Activated naive CD4-positive, alpha-beta T cell treated with Interleukin-2 at 50 U/mL for 16 hours (primary cell): ENCODE data around the gene DCAF5.

Experiments
- DNase-seq: peaks from one replicate; pipeline ENCODE4 v3.0.0-alpha.2; 2020

The DCAF5 gene

DNA sequence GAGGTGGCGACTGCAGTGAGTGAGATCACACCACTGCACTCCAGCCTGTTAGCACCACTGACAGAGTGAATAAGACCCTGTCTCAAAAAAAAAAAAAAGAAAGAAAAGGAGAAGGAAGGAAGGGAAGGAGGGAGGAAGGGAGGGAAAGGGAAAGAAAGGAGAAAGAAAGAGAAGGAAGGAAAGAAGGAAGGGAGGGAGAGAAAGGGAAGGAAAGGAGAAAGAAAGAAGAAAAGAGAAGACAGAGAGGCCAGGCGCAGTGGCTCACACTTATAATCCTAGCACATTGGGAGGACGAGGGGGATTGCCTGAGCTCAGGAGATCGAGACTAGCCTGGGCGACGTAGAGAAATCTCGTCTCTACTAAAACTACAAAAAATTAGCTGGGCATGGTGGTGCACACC lies 13.2 kb downstream of the DCAF5 start:
- no peak for DNase-seq

GRCh38 chr14:69137843-69138535 lies 14.9 kb downstream of the DCAF5 start:
- DNase-seq: no peak

- no peak for DNase-seq
These were observed 15.5 kb downstream of the DCAF5 start for GRCh38 chr14:69137416-69137815.

DNA sequence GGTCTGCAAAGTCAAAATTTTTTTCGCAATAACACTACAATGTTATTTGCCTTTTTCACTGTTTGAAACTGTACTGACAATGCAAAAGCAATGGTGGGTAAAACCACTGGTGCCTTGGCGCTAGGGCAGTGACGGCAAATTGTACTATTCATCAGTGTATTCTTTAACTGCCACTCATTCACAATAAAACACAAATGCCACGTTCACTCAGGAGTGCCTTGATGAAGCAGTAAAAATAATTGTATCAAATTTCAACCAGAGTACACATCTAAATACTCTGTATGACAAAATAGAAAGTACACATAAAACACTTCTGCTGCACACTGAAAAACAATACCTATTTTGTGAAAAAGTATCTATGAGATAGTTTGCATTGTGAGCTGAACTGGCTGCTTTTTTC lies 17.8 kb downstream of the DCAF5 start:
- no peak for DNase-seq

- DNase-seq: no peak
These were observed 19.5 kb downstream of the DCAF5 start for GRCh38 chr14:69133206-69134125.

GRCh38 chr14:69132513-69133181 lies 20.3 kb downstream of the DCAF5 start:
- no peak for DNase-seq

- DNase-seq: no peak
These were observed 21.7 kb downstream of the DCAF5 start for GRCh38 chr14:69131176-69131575.

DNA sequence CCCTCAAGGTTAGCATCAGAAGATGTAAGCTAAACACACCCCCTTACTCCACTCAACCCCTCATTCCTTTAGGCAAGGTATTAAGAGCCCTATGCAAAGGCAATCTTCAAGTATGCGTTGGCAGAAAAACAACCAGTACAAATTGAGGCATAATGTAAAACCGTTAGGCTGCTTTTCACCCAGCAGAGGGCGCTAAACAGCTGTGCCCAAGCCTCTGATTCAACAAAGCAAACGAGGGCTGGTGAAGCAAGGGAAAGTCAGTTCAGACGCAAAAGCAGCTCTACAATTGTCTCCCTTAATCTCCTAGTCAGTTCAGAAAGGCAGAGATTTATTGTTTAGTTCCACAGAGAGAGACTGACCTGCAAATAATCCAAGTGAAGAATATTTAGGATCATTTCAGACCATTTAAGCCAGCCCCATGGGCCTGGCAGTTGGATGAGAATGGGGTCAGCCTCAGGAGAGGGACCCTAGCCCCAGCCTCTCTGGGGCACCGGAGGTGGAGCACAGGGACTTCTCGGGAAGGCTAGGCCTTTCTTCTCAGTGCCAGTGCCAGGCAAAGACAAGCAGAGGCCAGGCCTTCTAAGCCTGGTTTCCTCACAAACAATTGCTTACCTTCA lies 23.5 kb downstream of the DCAF5 start:
- peak; percentile 71 for DNase-seq

GRCh38 chr14:69118305-69118704 lies 34.6 kb downstream of the DCAF5 start:
- no peak for DNase-seq

- no peak for DNase-seq
These were observed 35.7 kb downstream of the DCAF5 start for GRCh38 chr14:69117020-69117767.

DNA sequence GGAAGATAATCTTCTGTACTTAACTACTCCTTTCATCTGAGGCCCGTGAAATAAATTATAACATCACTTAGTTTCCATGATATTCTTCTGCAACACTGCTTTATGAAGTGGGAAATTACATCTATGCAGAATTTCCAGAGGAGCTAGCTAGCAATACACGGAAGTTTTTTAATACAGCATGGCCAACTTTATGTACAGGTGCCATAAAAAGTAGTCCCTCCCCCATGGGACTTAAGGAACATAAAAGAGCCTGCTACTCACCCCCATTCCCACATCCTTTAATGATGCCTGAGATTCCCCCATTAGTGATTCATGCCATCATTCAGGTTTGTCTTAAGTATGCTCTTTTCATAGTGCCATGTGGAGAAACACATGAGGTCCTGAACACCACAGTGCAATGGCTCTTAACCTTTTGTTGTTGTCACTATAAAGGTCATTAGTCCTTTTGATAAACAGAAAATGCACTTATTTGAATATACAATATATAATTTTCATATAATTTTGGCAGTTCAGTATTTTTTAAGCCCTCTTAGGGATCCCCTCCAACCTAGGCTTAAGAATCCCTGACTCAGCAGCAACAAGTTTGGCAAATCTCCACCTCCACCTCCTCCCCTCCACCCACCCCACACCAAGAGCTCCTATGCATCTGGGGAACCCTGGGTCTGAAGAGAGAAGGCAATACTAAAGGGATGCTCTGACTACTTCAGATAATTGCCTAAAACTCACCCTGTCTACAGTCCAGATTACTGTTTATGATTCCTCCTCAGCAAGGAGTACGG lies 37.3 kb downstream of the DCAF5 start:
- DNase-seq: no peak

DNA sequence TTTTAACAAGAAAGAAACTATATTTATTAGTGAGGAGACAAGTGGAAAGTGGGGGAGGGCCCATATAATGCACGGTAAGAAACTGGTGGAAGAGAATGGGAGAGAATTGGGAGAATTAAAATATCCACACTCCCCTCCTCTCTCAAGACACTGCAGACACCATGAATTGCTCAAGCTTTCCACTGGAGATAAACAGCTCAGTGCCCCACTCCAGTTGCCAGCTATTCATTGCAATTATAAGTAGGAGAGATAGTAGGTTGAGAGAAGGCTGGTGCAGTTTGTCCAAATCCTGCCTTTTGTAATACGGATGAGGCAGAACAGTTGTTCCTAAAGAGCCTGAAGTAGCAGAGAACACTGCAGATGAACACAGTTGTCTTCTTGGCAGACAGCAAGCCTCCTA lies 38.2 kb downstream of the DCAF5 start:
- DNase-seq: no peak

- DNase-seq: no peak
These were observed 44.6 kb downstream of the DCAF5 start for GRCh38 chr14:69108358-69108757.

DNA sequence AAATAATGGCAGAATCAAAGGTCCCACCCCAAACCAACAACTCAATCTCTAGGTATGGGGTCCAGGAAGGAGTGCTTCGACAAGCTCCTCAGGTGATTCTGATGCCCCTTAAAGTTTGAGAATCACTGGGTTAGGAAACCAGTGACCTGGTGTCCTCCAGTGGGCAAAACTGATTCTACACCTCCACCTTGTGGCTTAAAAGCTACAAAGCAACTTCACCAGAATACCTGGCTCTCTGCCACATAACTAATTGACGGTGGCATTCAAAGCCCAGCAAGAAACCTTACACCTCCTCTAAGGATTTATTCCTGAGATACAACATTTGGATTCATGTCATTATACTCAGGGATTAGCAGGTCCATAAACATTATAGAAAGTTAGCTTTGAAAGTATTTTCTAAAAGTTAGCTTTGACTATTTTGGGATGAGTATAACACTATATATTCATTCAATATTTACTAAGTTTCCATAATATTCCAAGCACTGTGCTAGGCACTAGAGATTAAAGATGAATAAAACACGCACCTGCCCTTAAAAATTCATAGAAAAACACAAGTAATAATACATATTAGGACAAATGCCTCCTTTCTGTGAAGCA lies 45.4 kb downstream of the DCAF5 start:
- DNase-seq: no peak

GRCh38 chr14:69106451-69106850 lies 46.5 kb downstream of the DCAF5 start:
- no peak for DNase-seq

- DNase-seq: no peak
These were observed 47.6 kb downstream of the DCAF5 start for GRCh38 chr14:69105326-69105725.

DNA sequence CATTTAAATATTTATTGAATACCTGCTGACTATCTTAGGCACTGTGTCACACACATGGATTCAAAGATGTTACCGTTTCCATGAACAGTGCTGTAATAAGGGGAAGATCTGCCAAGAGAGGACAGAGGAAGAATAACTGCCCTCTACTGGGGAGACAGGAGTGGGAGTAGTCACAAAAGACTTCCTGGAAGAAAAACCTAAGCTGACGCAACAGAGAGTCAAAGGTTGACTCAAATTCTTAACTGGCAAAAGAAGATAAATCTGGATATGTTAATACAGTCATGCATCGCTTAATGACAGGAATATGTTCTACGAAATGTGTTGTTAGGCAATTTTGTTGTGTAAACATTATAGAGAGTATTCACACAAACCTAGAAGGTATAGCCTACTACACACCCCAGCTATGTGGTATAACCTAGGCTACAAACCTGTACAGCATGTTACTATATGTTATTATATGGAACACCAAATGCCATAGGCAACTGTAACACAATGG lies 51.5 kb downstream of the DCAF5 start:
- no peak for DNase-seq

- no peak for DNase-seq
These were observed 54.9 kb downstream of the DCAF5 start for GRCh38 chr14:69097974-69098373.

- DNase-seq: no peak
These were observed 56.0 kb downstream of the DCAF5 start for GRCh38 chr14:69096781-69097475.

- DNase-seq: no peak
These were observed 56.7 kb downstream of the DCAF5 start for GRCh38 chr14:69096246-69096645.
